NOMO-1 treated with DMSO at 0.1 percent for 48 hours (cell line): ENCODE results near the gene AUH.
A peak's percentile ranks its signal among the peaks of the same experiment; 100 is the strongest.

ENCODE experiments used
- DNase-seq: peaks from one replicate; lab custom pipeline; 2025; ENCODE audit not compliant: unreplicated experiment; lab: John Stamatoyannopoulos, UW

Gene AUH

DNA sequence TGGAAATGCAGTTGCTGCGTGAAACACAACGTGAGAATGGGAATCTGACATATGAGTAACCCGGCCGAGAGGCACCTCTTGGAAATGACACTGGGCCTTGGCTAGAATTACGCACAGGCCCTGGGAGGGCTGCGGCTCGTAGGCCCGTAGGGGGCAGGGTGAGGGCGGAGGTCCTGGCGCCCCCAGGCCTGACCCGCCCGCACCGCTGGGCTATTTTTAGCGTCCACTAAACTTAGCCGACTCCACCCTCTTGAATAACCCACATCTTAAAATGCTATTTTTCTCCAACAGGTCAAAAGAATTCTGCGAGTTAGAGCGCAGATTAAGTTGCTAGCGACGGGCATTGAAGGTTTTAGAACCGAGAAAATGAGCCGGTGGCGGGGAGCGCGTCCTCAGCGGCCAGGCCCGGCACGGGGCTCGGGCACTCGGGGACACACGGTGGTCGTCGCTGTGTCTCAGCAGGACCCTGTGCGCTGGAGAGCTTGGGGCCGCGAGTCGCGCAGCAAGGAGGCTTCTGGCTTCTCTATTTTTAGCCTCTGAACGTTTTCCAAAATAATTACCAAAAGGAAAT lies 168.5 kb downstream of the AUH start:
- DNase-seq, result peak; percentile 46

DNA sequence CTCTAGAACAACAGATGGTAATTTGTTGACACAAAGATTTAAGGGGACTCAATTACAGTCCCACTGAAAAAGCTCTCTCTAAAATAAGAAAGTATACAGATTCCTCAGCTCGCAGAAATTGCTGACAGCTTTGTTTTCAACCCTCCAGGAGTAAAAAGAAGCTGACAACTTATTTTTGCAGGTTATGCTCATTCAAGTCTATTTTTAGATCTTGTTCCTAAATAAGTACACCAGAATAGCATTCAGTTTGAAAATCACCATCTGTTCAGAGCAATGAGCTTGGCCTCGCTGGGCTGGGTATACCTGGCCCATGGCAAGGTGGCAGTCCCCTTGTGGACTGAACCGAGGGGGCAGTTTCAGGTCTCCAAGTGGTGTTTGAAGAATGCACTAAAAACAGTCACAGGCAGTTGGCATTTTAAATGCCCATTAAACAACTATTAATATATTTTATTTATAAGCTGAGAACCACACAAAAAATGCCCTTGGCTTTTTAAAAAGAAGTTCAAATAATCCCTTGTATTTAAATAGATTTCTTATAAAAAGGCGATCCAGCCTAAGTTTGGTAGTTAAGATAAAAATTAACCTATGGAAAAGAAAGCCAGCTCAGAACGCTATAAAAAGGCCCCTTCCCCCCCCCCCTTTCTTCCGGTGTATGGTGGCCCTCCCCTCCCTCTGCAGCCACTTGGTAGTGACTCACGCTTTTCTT lies 169.2 kb downstream of the AUH start:
- no peak for DNase-seq

DNA sequence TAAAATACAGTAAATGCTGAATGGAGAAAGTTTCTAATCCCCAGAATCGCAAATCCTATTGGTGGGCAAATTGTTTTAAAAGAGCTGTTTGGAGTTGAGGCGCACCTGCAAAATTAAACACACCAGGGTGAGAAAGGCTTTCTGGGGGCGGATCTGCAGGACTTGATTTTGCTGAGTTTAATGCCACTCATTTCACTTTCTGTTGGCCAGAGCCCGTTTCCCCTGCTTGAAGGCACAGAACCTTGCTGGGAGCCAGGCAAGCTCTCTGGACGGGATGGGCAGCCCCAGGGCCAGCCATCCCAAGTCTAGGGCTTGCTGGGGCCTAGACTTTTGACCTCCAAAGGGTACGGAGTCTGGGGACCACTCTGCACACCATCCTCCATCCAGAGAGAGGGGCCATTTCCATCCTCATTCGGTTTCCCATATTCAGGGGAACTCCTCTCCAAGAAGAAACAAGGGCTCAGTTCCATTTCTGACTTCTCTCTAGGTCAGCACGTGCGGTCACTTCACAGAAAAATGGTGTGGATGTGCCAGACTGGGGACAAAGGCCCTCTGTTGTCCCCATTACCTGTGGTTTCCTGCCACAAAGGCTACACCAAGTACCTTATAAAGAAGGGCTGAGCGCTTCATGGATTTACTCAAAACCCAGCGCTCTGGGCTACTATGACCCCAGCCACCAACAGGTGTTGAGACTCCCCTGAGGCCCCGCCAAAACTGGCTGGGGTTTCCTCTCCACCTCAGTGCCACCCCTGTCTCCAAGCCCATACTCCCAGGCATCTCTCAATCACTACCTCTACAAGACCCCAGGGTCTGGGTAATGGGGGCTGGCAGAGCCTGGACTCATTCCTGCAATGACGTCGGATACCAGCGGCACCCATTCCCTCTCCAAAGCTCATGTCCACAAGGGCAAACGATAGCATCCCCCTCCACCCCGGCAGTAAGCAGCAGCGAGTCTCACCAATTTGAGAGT lies 170.0 kb downstream of the AUH start:
- no peak for DNase-seq

- no peak for DNase-seq
These were observed 171.7 kb downstream of the AUH start for GRCh38 chr9:91190062-91190461.

DNA sequence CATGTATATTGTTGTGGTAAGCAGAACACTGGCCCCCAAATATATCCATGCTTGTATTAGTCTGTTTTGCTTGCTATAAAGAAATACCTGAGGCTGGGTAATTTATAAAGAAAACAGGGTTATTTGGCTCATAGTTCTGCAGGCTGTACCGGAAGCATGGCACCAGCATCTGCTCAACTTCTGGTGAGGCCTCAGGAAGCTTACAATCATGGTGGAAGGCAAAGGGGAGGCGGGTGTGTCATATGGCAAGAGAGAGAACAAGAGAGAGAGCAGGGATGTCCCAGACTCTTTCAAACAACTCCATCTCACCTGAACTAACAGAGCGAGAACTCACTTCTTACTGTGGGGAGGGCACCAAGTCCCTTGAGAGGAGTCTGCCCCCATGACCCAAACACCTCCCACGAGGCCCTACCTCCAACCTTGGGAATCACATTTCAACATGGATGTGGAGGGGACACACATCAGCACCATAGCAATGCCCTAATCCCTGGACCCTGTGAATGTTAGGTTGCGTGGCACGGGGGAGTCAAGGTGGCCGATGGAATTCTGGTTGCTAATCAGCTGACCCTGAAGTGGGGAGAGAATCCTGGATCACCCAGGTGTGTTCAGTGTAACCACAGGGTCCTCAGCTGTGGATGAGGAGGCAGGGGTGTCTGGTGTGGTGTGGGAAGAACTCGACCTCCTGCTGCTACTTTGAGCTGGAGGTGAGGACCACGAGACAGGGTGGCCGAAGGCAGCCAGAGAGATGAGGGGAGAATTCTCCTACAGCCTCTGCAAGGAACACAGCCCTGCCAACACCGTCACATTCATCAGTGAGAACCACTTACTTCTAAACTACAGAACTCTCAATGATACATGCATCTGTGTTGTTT lies 172.8 kb downstream of the AUH start:
- no peak for DNase-seq

DNA sequence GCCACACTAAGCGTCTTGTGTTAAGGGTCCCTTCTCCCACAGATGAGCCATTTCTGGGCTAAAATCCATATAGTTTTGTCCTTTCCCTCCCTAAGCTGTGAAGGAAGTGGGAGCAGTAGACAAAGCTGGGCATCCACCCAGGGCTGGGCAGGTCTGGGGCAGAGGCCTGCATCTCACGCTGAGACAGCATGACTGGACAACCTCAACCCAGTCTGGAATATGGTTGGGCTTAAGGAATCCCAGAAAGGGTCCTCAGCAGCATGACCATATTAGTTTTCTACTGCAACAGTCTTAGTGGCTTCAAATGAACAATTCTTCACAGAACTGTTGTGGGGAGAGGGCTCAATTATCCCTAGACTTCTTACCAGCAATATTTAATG lies 173.8 kb downstream of the AUH start:
- DNase-seq, result no peak

DNA sequence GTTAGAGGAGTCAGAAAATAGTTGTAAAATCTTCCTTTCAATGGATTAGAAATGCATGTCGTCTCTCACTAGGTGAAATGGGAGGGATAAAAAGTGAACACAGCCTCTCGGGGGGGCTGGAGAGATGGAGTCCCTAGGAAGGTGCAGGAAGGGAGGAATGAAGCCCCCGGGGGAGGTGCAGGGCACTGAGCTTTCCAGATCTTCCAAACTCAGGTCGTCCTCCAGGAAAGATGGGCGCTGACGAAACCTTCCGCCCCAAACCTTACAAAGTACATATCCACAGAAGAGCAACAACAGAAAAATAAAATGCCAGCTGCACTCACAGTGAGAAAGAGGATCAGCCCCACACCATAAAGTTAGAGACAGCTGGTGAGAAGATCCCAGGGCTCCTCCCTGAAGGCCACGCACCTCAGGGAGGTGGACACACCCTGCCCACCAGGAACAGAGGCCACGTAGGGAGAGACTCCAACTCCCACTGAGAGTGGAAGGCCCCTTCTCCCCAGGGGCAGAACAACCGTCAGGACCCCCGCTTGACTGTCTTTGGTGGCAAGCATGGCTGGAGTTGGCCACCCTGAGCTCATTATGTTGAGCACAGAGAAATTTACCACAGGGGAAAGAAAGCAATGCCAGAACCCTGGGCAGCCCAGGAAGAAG lies 174.3 kb downstream of the AUH start:
- DNase-seq, result no peak

DNA sequence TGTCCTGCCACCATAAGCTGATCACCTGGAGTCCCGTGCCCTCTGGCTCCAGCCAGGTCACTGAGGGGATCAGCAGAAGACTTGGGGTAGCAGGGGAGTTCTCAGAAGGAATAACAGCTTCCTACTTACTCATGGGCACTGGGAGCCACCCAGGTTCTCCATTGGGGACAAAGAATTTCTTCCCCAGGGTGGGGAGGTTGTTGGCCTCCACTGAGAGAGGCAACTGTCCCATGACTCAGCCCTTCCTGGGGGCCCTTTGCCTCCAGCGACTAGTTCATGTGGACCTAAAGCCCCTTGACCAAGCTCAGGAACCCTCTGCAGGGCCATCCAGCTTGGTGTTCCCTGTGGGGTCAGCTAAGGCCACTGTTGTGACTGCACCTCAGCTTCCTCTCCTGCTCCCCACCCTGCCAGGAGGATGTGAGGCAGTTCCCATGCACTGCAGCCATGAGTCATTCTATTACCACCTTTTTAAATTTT lies 175.0 kb downstream of the AUH start:
- peak; percentile 7 for DNase-seq

DNA sequence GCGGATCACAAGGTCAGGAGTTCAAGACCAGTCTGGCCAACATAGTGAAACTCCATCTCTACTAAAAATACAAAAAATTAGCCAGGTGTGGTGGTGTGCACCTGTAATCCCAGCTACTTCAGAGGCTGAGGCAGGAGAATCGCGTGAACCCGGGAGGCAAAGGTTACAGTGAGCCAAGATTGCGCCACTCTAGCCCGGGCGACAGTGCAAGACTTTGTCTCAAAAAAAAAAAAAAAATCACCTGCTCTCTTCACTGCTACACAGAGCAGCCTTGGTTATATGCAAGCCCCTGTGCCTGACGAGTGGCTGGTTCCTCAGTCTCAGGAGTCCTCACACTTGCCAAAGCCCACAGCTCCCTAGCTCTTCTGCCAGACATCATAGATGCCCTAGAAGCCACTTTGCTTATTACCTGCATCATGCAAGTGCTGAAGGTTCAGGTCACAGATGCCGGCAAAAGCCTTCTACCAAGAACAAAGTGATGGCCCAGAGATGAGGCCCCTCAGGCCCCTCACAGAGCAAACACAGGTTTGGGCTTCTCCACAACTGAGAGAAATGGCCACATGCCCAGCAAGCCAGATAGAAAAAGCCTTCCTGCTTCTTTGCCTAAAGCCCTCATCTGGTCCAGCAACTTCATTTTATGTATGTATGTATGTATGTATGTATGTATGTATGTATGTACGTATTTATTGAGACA lies 176.4 kb downstream of the AUH start:
- DNase-seq, result no peak

- DNase-seq, result no peak
These were observed 179.1 kb downstream of the AUH start for GRCh38 chr9:91182429-91183225.

DNA sequence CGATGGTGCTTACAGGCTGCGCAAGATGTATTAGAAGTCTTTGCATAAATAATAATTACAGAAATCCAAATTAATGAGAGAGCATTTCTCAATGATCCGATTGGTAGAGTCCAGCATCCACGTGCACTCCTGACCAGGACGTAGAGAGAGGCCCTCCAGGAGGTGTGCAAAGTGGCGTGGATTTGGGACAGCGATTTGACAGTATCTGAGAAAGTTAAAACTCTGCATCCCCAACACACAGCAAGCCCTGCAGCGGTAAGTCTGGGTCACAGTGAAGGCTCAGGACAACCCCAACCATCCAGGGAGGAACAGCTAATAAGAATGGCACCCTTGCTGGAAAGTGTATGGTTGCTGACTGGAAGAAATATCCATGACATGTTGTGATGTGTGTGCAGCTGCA lies 180.2 kb downstream of the AUH start:
- DNase-seq, result no peak

- DNase-seq, result no peak
These were observed 180.8 kb downstream of the AUH start for GRCh38 chr9:91180930-91181268.

DNA sequence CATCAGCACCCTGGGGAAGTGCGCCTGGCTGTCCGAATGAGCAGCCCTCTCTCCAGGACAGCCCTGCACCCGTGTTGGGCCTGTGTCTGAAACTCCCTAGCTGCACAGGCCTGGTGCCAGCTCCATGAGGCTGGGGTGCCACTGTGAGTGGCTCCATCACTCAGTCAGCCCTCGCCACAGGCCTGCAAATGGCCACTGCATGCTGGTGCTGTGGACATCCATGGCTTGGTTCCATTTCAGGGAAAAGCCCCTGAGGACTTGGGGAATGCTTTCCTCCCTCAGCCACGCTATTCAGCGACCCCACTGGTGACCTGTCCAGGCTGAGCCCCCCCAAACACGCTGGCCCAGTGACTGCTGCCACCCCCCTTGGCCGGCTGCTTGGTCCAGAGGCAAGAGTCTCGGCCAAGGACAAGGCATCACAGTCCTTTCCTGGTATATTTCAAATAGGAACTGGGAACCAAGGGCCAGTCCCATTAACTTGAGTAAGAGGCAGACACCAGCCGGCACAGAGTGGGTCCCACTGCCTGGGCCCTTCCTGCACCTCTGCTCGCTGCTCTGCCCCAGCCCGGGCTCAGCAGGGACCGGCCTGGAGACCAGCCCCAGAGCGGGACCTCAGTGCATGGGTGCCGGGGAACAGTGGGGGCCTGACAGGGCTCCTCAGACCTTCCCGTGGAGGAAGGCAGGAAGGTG lies 181.3 kb downstream of the AUH start:
- DNase-seq, result no peak

GRCh38 chr9:91179237-91180138 lies 182.2 kb downstream of the AUH start:
- DNase-seq, result no peak

DNA sequence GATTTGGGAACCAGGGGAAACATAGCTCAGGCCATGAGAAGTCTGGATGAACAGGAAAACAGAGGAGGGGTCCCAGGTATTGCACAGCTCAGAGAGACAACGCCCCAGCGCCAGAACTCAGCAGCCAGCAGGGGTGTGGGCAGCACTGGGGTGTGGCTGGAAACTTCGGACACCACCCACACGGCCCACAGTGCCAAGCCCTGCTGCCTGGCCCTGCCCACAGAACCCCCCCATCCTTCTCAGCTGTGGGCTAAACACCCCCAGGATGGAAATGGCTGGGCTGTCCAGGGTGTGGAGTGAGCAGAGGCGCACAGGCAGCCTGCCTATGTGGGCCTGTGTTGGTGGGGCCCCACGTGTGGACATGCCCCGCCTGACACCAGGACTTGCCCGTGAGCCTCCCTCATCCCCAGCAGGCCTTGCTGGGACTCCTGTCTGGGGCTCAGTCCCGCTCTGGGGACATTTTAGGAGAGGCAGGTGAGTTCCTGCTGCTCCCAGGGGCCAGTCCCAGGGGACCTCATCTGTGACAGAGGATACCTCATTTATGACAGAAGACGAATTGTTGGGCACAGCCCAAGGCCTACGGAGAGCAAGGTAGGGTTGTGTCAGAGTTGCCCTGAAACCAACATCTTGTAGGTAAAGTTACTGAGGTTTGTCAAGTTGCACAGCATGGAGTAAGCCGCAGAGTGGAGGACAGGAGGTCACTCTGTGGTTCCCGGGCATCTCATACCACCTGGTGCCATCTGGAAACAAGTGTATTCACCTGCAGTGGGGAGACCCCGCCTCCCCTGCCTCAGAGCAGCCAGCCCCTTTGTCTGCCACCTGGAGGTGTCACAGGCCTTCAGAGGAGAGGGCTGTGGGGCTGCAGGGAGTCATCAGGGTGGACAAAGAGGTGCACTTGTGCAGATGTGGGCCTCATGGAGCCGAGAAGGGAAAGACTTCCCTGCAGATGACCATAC lies 183.2 kb downstream of the AUH start:
- DNase-seq, result no peak

GRCh38 chr9:91177661-91178280 lies 183.9 kb downstream of the AUH start:
- DNase-seq, result no peak
